HepG2 (cell line): Measurements from ENCODE around the gene USP7. TPM values are rescaled to one million over a fixed set of nuclear protein-coding genes. Genes with fewer than 3 reads are reported as not detected.

Experiments used
- AGO1 ChIP-seq: fragments of 200-400 bp; formaldehyde crosslinking; IDR thresholded peaks from 2 replicates; pipeline ENCODE4 v1.6.1; 2017; ENCODE audit warnings: mild to moderate bottlenecking, low read depth, low read length, moderate library complexity; ENCODE audit not compliant: poor library complexity, severe bottlenecking
- EEA1 ChIP-seq: sonication (generic); formaldehyde crosslinking; IDR thresholded peaks from 2 replicates; pipeline ENCODE4 v1.5.1; 2020; ENCODE audit warnings: mild to moderate bottlenecking, missing genetic modification reagents, borderline replicate concordance
- FOXC1 ChIP-seq: sonication (generic); formaldehyde crosslinking; IDR thresholded peaks from 2 replicates; pipeline ENCODE4 v1.8.0; 2022; ENCODE audit warnings: mild to moderate bottlenecking, missing genetic modification reagents, borderline replicate concordance
- PAXIP1 ChIP-seq: sonication (generic); formaldehyde crosslinking; conservative IDR thresholded peaks from 2 replicates; pipeline ENCODE4 v1.4.0; 2020; ENCODE audit warnings: mild to moderate bottlenecking, missing genetic modification reagents, moderate library complexity
- RFX5 ChIP-seq: IDR thresholded peaks from 2 replicates; pipeline ENCODE4 v1.6.1; 2011; ENCODE audit warnings: low read depth, low read length, improper control_type of control experiment
- SSRP1 ChIP-seq: IDR thresholded peaks from 2 replicates; pipeline ENCODE4 v1.6.1; 2016; ENCODE audit warnings: control low read depth
- TOPORS ChIP-seq: sonication (generic); formaldehyde crosslinking; IDR thresholded peaks from 2 replicates; pipeline ENCODE4 v1.8.0; 2023; ENCODE audit warnings: mild to moderate bottlenecking, missing genetic modification reagents
- USF2 ChIP-seq, 2 experiments: sonication (generic) in 1 of 2; formaldehyde crosslinking in 1 of 2; IDR thresholded peaks; 2 replicates each; pipeline versions ENCODE4 v1.5.1 to v1.6.1; 2011 to 2020; ENCODE audit warnings: borderline replicate concordance in 1 of 2, low read depth in 1 of 2, low read length in 1 of 2, mild to moderate bottlenecking in 1 of 2, missing genetic modification reagents in 1 of 2, moderate library complexity in 1 of 2
- ZNF224 ChIP-seq: sonication (generic); formaldehyde crosslinking; IDR thresholded peaks from 2 replicates; pipeline ENCODE4 v1.5.0; 2020; ENCODE audit warnings: mild to moderate bottlenecking, missing genetic modification reagents
- ZNF407 ChIP-seq: sonication (generic); formaldehyde crosslinking; IDR thresholded peaks from one replicate; pipeline ENCODE4 v1.5.1; 2020; ENCODE audit warnings: mild to moderate bottlenecking, missing genetic modification reagents; ENCODE audit errors: not compliant biosample characterization
- ZNF543 ChIP-seq: sonication (generic); formaldehyde crosslinking; IDR thresholded peaks from 2 replicates; pipeline ENCODE4 v1.4.0; 2020; ENCODE audit warnings: mild to moderate bottlenecking, missing genetic modification reagents
- ZNF709 ChIP-seq: sonication (generic); formaldehyde crosslinking; IDR thresholded peaks from 2 replicates; pipeline ENCODE4 v1.5.0; 2020; ENCODE audit warnings: mild to moderate bottlenecking, missing genetic modification reagents
- ZNF713 ChIP-seq: sonication (generic); formaldehyde crosslinking; IDR thresholded peaks from 2 replicates; pipeline ENCODE4 v1.4.0; 2020; ENCODE audit warnings: mild to moderate bottlenecking, missing genetic modification reagents
- ZSCAN30 ChIP-seq: sonication (generic); formaldehyde crosslinking; IDR thresholded peaks from 2 replicates; pipeline ENCODE4 v1.5.0; 2020; ENCODE audit warnings: mild to moderate bottlenecking, missing genetic modification reagents
- polyA plus RNA-seq, 8 experiments: library from polyadenylated mRNA; depleted of rRNA in 3 of 8; stranded (reverse) in 7 of 8; unstranded in 1 of 8; fragments of >200 nt; fragmentation: Illumina TruSeq in 4 of 8; extraction: Trizol in 4 of 8; gene quantifications; 2 replicates each; pipeline versions ENCODE4 v1.2.1 to v1.2.3, GENCODE V29; 2011 to 2016; ENCODE audit warnings: low read depth in 4 of 8, missing spikeins in 1 of 8, mixed read lengths in 1 of 8; ENCODE audit not compliant: insufficient read depth in 1 of 8
- total RNA-seq, 5 experiments: library from RNA; depleted of rRNA; stranded (reverse); fragments of >200 nt; fragmentation: Illumina TruSeq; extraction: Trizol; gene quantifications; 2 replicates each; pipeline ENCODE4 v1.2.3, GENCODE V29; 2016; ENCODE audit warnings: low read depth in 1 of 5

Gene USP7
- total and polyA plus RNA-seq, 2 of the 13 experiments (the other 11 are each of a cell fraction or from before 2014, with no cell fraction given) = 52.5 to 173 TPM

GRCh38 chr16:8868416-8869211 is 95.1 kb downstream of the USP7 start, which contains the start of gene CARHSP1 (continued):
- TF ChIP-seq PAXIP1 (CRISPR knock-in tag) (no peak; the same call in 1 of the 2 replicates), USF2 (IDR thresholded peaks at IDR 0.05; ENCODE audit: low read depth, low read length) (no peak), USF2 (CRISPR knock-in tag; IDR thresholded peaks at IDR 0.05; ENCODE audit: borderline replicate concordance) (peak; percentile 12; the same call in 1 of the 2 replicates), ZNF709 (CRISPR knock-in tag) (peak; percentile 89), FOXC1 (CRISPR knock-in tag) (0 out of 2 replicates have a peak, but pooled peaks have one; percentile 18), ZNF224 (CRISPR knock-in tag) (0 out of 2 replicates have a peak, but pooled peaks have one; percentile 62), ZNF407 (CRISPR knock-in tag) (no peak), TOPORS (CRISPR knock-in tag) (peak; percentile 66; the same call in 1 of the 2 replicates), SSRP1 (CRISPR knock-in tag) (no peak), EEA1 (CRISPR knock-in tag) (no peak; the same call in 1 of the 2 replicates), RFX5 (no peak; the same call in 1 of the 2 replicates), ZNF713 (CRISPR knock-in tag) (no peak), ZNF543 (CRISPR knock-in tag) (no peak; the same call in 1 of the 2 replicates), AGO1 (peak; percentile 83), ZSCAN30 (CRISPR knock-in tag) (no peak)
